ENCODE measurements around the gene MSANTD3.
"Not testable (repeated sequence)": the region's sequence is repeated elsewhere in the genome, so short reads cannot be mapped to it uniquely, and the experiment has no call there.

MSANTD3 gene

GRCh38 chr9:100426530-100427365 is at the start of gene MSANTD3:
Gene MSANTD3, plus strand, starts transcription at chr9:100427143. Its CDS starts 14,796 bp downstream, at chr9:100441939.
- FAIRE-seq, result no peak

- no peak for FAIRE-seq
Measured at GRCh38 chr9:100379862-100380261, 47.1 kb upstream of the MSANTD3 start.

GRCh38 chr9:100392989-100393388 is 34.0 kb upstream of the MSANTD3 start:
- not testable (repeated sequence) for FAIRE-seq

GRCh38 chr9:100394032-100394695 is 32.8 kb upstream of the MSANTD3 start:
- no peak for FAIRE-seq

- FAIRE-seq, result no peak
Measured at GRCh38 chr9:100394816-100395215, 32.1 kb upstream of the MSANTD3 start.

- FAIRE-seq, result no peak
Measured at GRCh38 chr9:100396769-100397168, 30.2 kb upstream of the MSANTD3 start.

GRCh38 chr9:100397529-100398266 is 29.2 kb upstream of the MSANTD3 start:
- no peak for FAIRE-seq

GRCh38 chr9:100401042-100401441 is 25.9 kb upstream of the MSANTD3 start:
- no peak for FAIRE-seq

GRCh38 chr9:100406962-100407361 is 20.0 kb upstream of the MSANTD3 start:
- FAIRE-seq, result no peak

- no peak for FAIRE-seq
Measured at GRCh38 chr9:100408546-100409175, 18.3 kb upstream of the MSANTD3 start.

GRCh38 chr9:100409176-100409556 is 17.8 kb upstream of the MSANTD3 start:
- FAIRE-seq, result no peak

GRCh38 chr9:100411472-100412283 is 15.3 kb upstream of the MSANTD3 start:
- no peak for FAIRE-seq

GRCh38 chr9:100413839-100414420 is 13.0 kb upstream of the MSANTD3 start:
- FAIRE-seq, result no peak

GRCh38 chr9:100417815-100418214 is 9.1 kb upstream of the MSANTD3 start:
- FAIRE-seq, result no peak

- FAIRE-seq, result no peak
Measured at GRCh38 chr9:100419166-100419565, 7.8 kb upstream of the MSANTD3 start.

GRCh38 chr9:100421116-100421515 is 5.8 kb upstream of the MSANTD3 start:
- not testable (repeated sequence) for FAIRE-seq

- FAIRE-seq, result no peak
Measured at GRCh38 chr9:100425758-100426157, 1.2 kb upstream of the MSANTD3 start.

- FAIRE-seq, result no peak
Measured at GRCh38 chr9:100426189-100426529, 784 bp upstream of the MSANTD3 start.

GRCh38 chr9:100427366-100428263 is 672 bp downstream of the MSANTD3 start:
- FAIRE-seq, result no peak

- peak; percentile 88 for FAIRE-seq
Measured at GRCh38 chr9:100428871-100429654, 2.1 kb downstream of the MSANTD3 start.

All from G401.6 (cell line).